Lower leg skin (tissue), 3 donors: Measurements from ENCODE around the gene LHX1.

Experiments
- CTCF ChIP-seq, 3 donors: fragments of 450-650 bp; IDR thresholded peaks; one replicate each; pipeline ENCODE4 v1.5.1; 2016; ENCODE audit warnings: antibody characterized with exemption in 3 of 3, mild to moderate bottlenecking in 3 of 3, moderate library complexity in 2 of 3
- POLR2A ChIP-seq, 2 donors: fragments of 450-650 bp; IDR thresholded peaks; one replicate each; pipeline ENCODE4 v1.6.1; 2016 to 2017; ENCODE audit warnings: antibody characterized with exemption in 2 of 2, mild to moderate bottlenecking in 1 of 2, moderate library complexity in 1 of 2

- TF ChIP-seq CTCF (IDR thresholded peaks at IDR 0.05) = no peak
- TF ChIP-seq POLR2A (IDR thresholded peaks at IDR 0.05) = no peak
Observed at GRCh38 chr17:36899250-36900159, 37.8 kb upstream of the LHX1 start.
